Type B pancreatic cell (in vitro differentiated cells): ENCODE results near the gene LYL1. TPM values are rescaled to one million over a fixed set of nuclear protein-coding genes. Genes with fewer than 3 reads are reported as not detected.

Experiments used
- DNase-seq: peaks from one replicate; pipeline ENCODE4 v3.0.0; 2021; ENCODE audit warnings: mixed read lengths; ENCODE audit not compliant: unreplicated experiment; ENCODE audit errors: extremely low spot score
- H3K27ac Mint-ChIP-seq: 2 replicates; pipeline ENCODE4 v1.8.0; 2021; ENCODE audit warnings: mild to moderate bottlenecking, mixed read lengths
- H3K27me3 Mint-ChIP-seq: 2 replicates; pipeline ENCODE4 v1.8.0; 2021; ENCODE audit warnings: mixed read lengths
- H3K36me3 Mint-ChIP-seq: 2 replicates; pipeline ENCODE4 v1.8.0; 2021; ENCODE audit warnings: mixed read lengths
- H3K4me1 Mint-ChIP-seq: one replicate; pipeline ENCODE4 v1.8.0; 2021; ENCODE audit warnings: mixed read lengths; ENCODE audit not compliant: unreplicated experiment
- H3K4me3 Mint-ChIP-seq: 2 replicates; pipeline ENCODE4 v1.8.0; 2021; ENCODE audit warnings: mild to moderate bottlenecking, mixed read lengths
- H3K9me3 Mint-ChIP-seq: 2 replicates; pipeline ENCODE4 v1.8.0; 2021; ENCODE audit warnings: mixed read lengths
- CTCF ChIP-seq: fragments of 200-600 bp; sonication (generic); conservative IDR thresholded peaks from 2 replicates; pipeline ENCODE4 v1.5.0; 2021; ENCODE audit warnings: antibody characterized with exemption, mild to moderate bottlenecking
- total RNA-seq: library from RNA; stranded (reverse); gene quantifications from 2 replicates; pipeline ENCODE4 v1.2.1, GENCODE V29; 2021; ENCODE audit warnings: low replicate concordance

Gene LYL1
- total RNA-seq, 1 donor from 2014 or later: 0.19 TPM

GRCh38 chr19:13100841-13101589 lies 1.6 kb downstream of the LYL1 start:
- no peak for DNase-seq

GRCh38 chr19:13100031-13100588 lies 2.5 kb downstream of the LYL1 start:
- H3K36me3 Mint-ChIP-seq: no peaks in the 10 kb centered on the region
- DNase-seq: no peak
- peaks cover 13% of the 10 kb centered on the region for H3K4me1 Mint-ChIP-seq
- H3K27ac Mint-ChIP-seq: peak overlapping the region; percentile 77
- no peaks in the 10 kb centered on the region for H3K9me3 Mint-ChIP-seq
- TF ChIP-seq CTCF: no peak
- peaks cover 61% of the 10 kb centered on the region for H3K27me3 Mint-ChIP-seq
- peak overlapping the region; percentile 62 for H3K4me3 Mint-ChIP-seq

More at GRCh38 chr19:13100841-13101589, 1.6 kb downstream of the LYL1 start:
- Mint-ChIP-seq H3K4me1 (peaks cover 11% of the 10 kb centered on the region), H3K4me3 (peak overlapping the region; percentile 14), H3K27me3 (peaks cover 56% of the 10 kb centered on the region), H3K27ac (no peak overlapping the region), H3K9me3 (no peaks in the 10 kb centered on the region), H3K36me3 (no peaks in the 10 kb centered on the region)
- TF ChIP-seq CTCF: peak; percentile 15

GRCh38 chr19:13099073-13099999 lies 3.3 kb downstream of the LYL1 start:
- Mint-ChIP-seq H3K9me3 (no peaks in the 10 kb centered on the region), H3K27me3 (peaks cover 67% of the 10 kb centered on the region), H3K4me1 (peaks cover 13% of the 10 kb centered on the region), H3K27ac (no peak overlapping the region), H3K4me3 (peak overlapping the region; percentile 62), H3K36me3 (no peaks in the 10 kb centered on the region)
- DNase-seq: no peak
- TF ChIP-seq CTCF: no peak

GRCh38 chr19:13098277-13099072 lies 4.2 kb downstream of the LYL1 start:
- no peak for TF ChIP-seq CTCF
- no peak for DNase-seq
- H3K4me1 Mint-ChIP-seq: peaks cover 13% of the 10 kb centered on the region
- H3K9me3 Mint-ChIP-seq: no peaks in the 10 kb centered on the region
- peak overlapping the region; percentile 62 for H3K4me3 Mint-ChIP-seq
- H3K27me3 Mint-ChIP-seq: peaks cover 73% of the 10 kb centered on the region
- no peak overlapping the region for H3K27ac Mint-ChIP-seq
- H3K36me3 Mint-ChIP-seq: no peaks in the 10 kb centered on the region
